B cell (primary cell): ENCODE measurements around the gene MYO16. TPM values are rescaled to one million over a fixed set of nuclear protein-coding genes. Genes with fewer than 3 reads are reported as not detected.

Source experiments
- ATAC-seq: fragments of 200-7000 bp; cut with Tn5 transposase; one replicate; pipeline ENCODE4 v1.10.0; 2021; ENCODE audit warnings: low read depth, mild to moderate bottlenecking, moderate number of reproducible peaks, moderate library complexity
- CTCF ChIA-PET: fragments of 350-600 bp; sonication (Branson Sonifier 250); formaldehyde crosslinking; loops from one replicate; lab custom pipeline; 2021; ENCODE audit warnings: antibody characterized with exemption, inconsistent platforms; lab: Charles Lee
- POLR2A ChIA-PET: fragments of 350-600 bp; sonication (Branson Sonifier 250); formaldehyde crosslinking; loops from one replicate; lab custom pipeline; 2021; ENCODE audit warnings: antibody characterized with exemption; lab: Charles Lee
- DNase-seq: peaks from one replicate; pipeline ENCODE4 v3.0.0; 2013
- H2AFZ ChIP-seq: 2 replicates; pipeline ENCODE4 v1.6.1; 2012; ENCODE audit warnings: mild to moderate bottlenecking, low read depth, low read length; ENCODE audit not compliant: insufficient read depth, poor library complexity, severe bottlenecking
- H3K27ac ChIP-seq, 2 donors: 1 replicate in 1 of 2; 2 replicates in 1 of 2; pipeline ENCODE4 v1.5.1; 2012 to 2013; ENCODE audit warnings: low read length in 2 of 2, mild to moderate bottlenecking in 2 of 2, moderate library complexity in 1 of 2
- H3K27me3 ChIP-seq, 4 experiments: fragments of 200-600 bp in 1 of 4; sonication (generic) in 1 of 4; replicated peaks in 1 of 4; 1 replicate in 2 of 4; 2 replicates in 2 of 4; pipeline versions ENCODE4 v1.6.1 to v1.7.0; 2013 to 2016; ENCODE audit warnings: low read length in 3 of 4, mild to moderate bottlenecking in 2 of 4, mixed read lengths in 1 of 4, moderate library complexity in 1 of 4; ENCODE audit not compliant: insufficient read depth in 4 of 4, control insufficient read depth in 3 of 4; ENCODE audit errors: control extremely low read depth in 1 of 4
- H3K36me3 ChIP-seq, 2 experiments: replicated peaks in 1 of 2; 1 replicate in 1 of 2; 2 replicates in 1 of 2; pipeline versions ENCODE4 v1.6.1 to v1.7.1; 2013; ENCODE audit warnings: low read length in 1 of 2; ENCODE audit not compliant: insufficient read depth in 2 of 2, control insufficient read depth in 1 of 2; ENCODE audit errors: control extremely low read depth in 1 of 2, extremely low read depth in 1 of 2
- H3K4me1 ChIP-seq, 2 donors: fragments of 200-600 bp in 1 of 2; sonication (generic) in 1 of 2; 1 replicate in 1 of 2; 2 replicates in 1 of 2; pipeline versions ENCODE4 v1.5.1 to v1.6.1; 2013 to 2017; ENCODE audit warnings: low read length in 2 of 2; ENCODE audit not compliant: control insufficient read depth in 2 of 2, insufficient read depth in 2 of 2
- H3K4me2 ChIP-seq: replicated peaks from 2 replicates; pipeline ENCODE3; 2012; ENCODE audit warnings: mild to moderate bottlenecking, low read depth, low read length; ENCODE audit not compliant: poor library complexity, severe bottlenecking
- H3K4me3 ChIP-seq, 5 experiments: fragments of 200-600 bp in 1 of 5; sonication (generic) in 1 of 5; 1 replicate in 3 of 5; 2 replicates in 2 of 5; pipeline versions ENCODE4 v1.5.1 to v1.7.0; 2011 to 2016; ENCODE audit warnings: low read length in 4 of 5, mild to moderate bottlenecking in 4 of 5, low read depth in 2 of 5, control low read depth in 1 of 5, moderate library complexity in 1 of 5; ENCODE audit not compliant: insufficient read depth in 1 of 5; ENCODE audit errors: control extremely low read depth in 1 of 5, extremely low read depth in 1 of 5
- H3K79me2 ChIP-seq: fragments of 200-600 bp; sonication (generic); one replicate; pipeline ENCODE4 v1.6.0; 2016; ENCODE audit warnings: low read length; ENCODE audit not compliant: control insufficient read depth, insufficient read depth
- H3K9ac ChIP-seq: fragments of 200-600 bp; sonication (generic); 2 replicates; pipeline ENCODE4 v1.6.1; 2017; ENCODE audit warnings: mild to moderate bottlenecking, low read length, moderate library complexity
- H3K9me3 ChIP-seq, 3 donors: one replicate each; pipeline versions ENCODE4 v1.6.1 to v1.7.1; 2013; ENCODE audit warnings: low read length in 2 of 3; ENCODE audit not compliant: control insufficient read depth in 2 of 3, insufficient read depth in 1 of 3; ENCODE audit errors: control extremely low read depth in 1 of 3
- H4K20me1 ChIP-seq: 2 replicates; pipeline ENCODE4 v1.6.0; 2012; ENCODE audit warnings: mild to moderate bottlenecking, low read length; ENCODE audit not compliant: insufficient read depth, control insufficient read depth, poor library complexity, severe bottlenecking
- H3K27ac Mint-ChIP-seq: one replicate; pipeline ENCODE4 v1.8.0; 2021; ENCODE audit warnings: mixed read lengths
- H3K27me3 Mint-ChIP-seq: one replicate; pipeline ENCODE4 v1.8.0; 2021; ENCODE audit warnings: mixed read lengths
- H3K4me1 Mint-ChIP-seq: one replicate; pipeline ENCODE4 v1.8.0; 2021; ENCODE audit warnings: mixed read lengths
- H3K4me3 Mint-ChIP-seq: one replicate; pipeline ENCODE4 v1.8.0; 2021; ENCODE audit warnings: mixed read lengths
- H3K9me3 Mint-ChIP-seq: one replicate; pipeline ENCODE4 v1.8.0; 2022; ENCODE audit warnings: mixed read lengths; ENCODE audit not compliant: insufficient read depth
- CTCF ChIP-seq: fragments of 200-600 bp; IDR thresholded peaks from one replicate; pipeline ENCODE4 v1.8.0; 2022; ENCODE audit warnings: antibody characterized with exemption, mild to moderate bottlenecking
- EZH2 ChIP-seq: IDR thresholded peaks from 2 replicates; pipeline ENCODE4 v1.6.1; 2012; ENCODE audit warnings: borderline replicate concordance, low read depth, mild to moderate bottlenecking, moderate library complexity, low read length; ENCODE audit not compliant: insufficient read depth, poor library complexity, severe bottlenecking
- whole genome bisulfite sequencing: methylation state at CpG from one replicate; pipeline ENCODE4 v1.1.5; 2013; ENCODE audit warnings: missing lambda C conversion rate; ENCODE audit not compliant: insufficient coverage; 5-methylcytosine and 5-hydroxymethylcytosine counted together
- intact Hi-C: fragments of 100-400 bp; cut with micrococcal nuclease; formaldehyde crosslinking; loops from one replicate; pipeline ENCODE4 v1.10.0; 2022
- polyA plus RNA-seq: library from polyadenylated mRNA; depleted of rRNA; stranded (reverse); fragments of >200 nt; gene quantifications from 2 replicates; pipeline ENCODE4 v1.2.3, GENCODE V29; 2012
- total RNA-seq, 2 donors: library from RNA; stranded (reverse); fragments of 120-200 nt in 1 of 2; gene quantifications; 1 replicate in 1 of 2; 2 replicates in 1 of 2; pipeline versions ENCODE4 v1.2.3 to v1.2.4, GENCODE V29; 2013 to 2022

Gene MYO16
- total and polyA plus RNA-seq, 2 donors (not counting 1 experiment from before 2014, with no cell fraction given), result not detected

GRCh38 chr13:109254274-109254673, 624.9 kb downstream of the MYO16 start:
- H3K27me3 Mint-ChIP-seq, result peaks cover 6% of the 10 kb centered on the region
- no peak overlapping the region for H3K4me3 ChIP-seq
- H3K79me2 ChIP-seq, result no peaks in the 10 kb centered on the region
- TF ChIP-seq EZH2, result no peak
- TF ChIP-seq CTCF, result no peak
- H3K9ac ChIP-seq, result no peak overlapping the region
- H3K4me2 ChIP-seq, result no peak overlapping the region
- no peaks in the 10 kb centered on the region for H3K4me1 Mint-ChIP-seq
- H3K4me3 Mint-ChIP-seq, result no peak overlapping the region
- no peak for DNase-seq
- CTCF ChIA-PET, result no interaction called here
- POLR2A ChIA-PET, result no interaction called here
- no peak overlapping the region for H2AFZ ChIP-seq
- H3K36me3 ChIP-seq, result no peaks in the 10 kb centered on the region
- WGBS, result 67% methylated on average over 1 of the region's 1 CpG
- no peak for ATAC-seq
- no peaks in the 10 kb centered on the region for H3K27me3 ChIP-seq
- no peaks in the 10 kb centered on the region for H4K20me1 ChIP-seq
- H3K4me1 ChIP-seq, result no peaks in the 10 kb centered on the region
- H3K9me3 Mint-ChIP-seq, result peaks cover 3% of the 10 kb centered on the region
- intact Hi-C loops, result no loop called here
- H3K27ac ChIP-seq, result no peak overlapping the region
- H3K9me3 ChIP-seq, result peaks cover 0 to 1% (median 0%) of the 10 kb centered on the region in 3 donors
- no peak overlapping the region for H3K27ac Mint-ChIP-seq

DNA sequence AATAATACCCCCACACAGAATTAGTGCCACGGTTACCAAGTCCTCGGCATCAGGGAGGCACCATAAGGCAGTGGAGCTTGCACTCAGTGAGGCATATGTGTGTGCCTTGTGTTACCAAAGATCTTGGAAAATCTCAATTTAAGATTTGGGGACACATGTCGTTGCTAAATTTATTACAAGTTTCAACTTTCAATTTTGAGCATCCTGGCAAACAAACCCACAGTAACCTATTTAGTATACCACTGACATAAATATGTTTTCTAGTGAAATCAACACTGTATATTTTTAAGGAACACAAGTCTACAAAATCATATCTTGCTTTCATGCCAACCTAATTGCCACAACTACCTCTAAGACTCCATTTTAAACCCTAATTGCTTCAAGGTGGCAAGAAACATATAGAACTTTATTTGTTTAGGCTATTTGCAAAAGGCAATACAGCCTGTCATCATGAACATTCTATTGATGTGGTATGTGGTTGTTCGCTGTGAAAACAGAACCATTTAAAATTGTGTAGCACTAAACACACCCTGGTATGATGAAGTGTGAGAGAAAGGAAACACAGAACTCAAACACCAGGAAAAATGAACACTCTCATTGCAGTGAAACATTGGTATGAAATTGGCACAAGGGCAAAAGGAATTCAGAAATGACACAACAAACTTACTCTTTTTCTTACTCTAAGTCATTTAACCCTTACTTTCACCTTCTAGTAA, 625.9 kb downstream of the MYO16 start:
- Mint-ChIP-seq H3K27ac (no peak overlapping the region), H3K4me1 (no peaks in the 10 kb centered on the region), H3K9me3 (peaks cover 3% of the 10 kb centered on the region), H3K27me3 (peaks cover 6% of the 10 kb centered on the region), H3K4me3 (no peak overlapping the region)
- Histone ChIP-seq H3K9me3 (peaks cover 0 to 1% (median 0%) of the 10 kb centered on the region in 3 donors), H3K27ac (no peak overlapping the region), H3K27me3 (no peaks in the 10 kb centered on the region), H3K4me1 (no peaks in the 10 kb centered on the region), H3K4me2 (no peak overlapping the region), H3K36me3 (no peaks in the 10 kb centered on the region), H2AFZ (no peak overlapping the region), H3K79me2 (no peaks in the 10 kb centered on the region), H3K9ac (no peak overlapping the region), H3K4me3 (no peak overlapping the region), H4K20me1 (no peaks in the 10 kb centered on the region)
- ChIA-PET CTCF (no interaction called here), POLR2A (no interaction called here)
- no peak for ATAC-seq
- intact Hi-C loops, result no loop called here
- no peak for DNase-seq
- WGBS, result 92% methylated on average over 2 of the region's 4 CpGs
- no peak for TF ChIP-seq EZH2
- TF ChIP-seq CTCF, result no peak
